AG09309 (cell line): ENCODE measurements around the gene TMBIM1.
A peak's percentile ranks its signal among the peaks of the same experiment; 100 is the strongest.

Source experiments
- DNase-seq: peaks from one replicate; pipeline ENCODE4 v3.0.0-alpha.2; 2010; ENCODE audit warnings: low read depth
- H3K4me3 ChIP-seq: 2 replicates; pipeline ENCODE4 v1.5.1; 2011; ENCODE audit warnings: mild to moderate bottlenecking, low read depth, low read length, moderate library complexity; ENCODE audit not compliant: control insufficient read depth
- TF ChIP-seq, protein P1 (sequence below): IDR thresholded peaks from 2 replicates; pipeline ENCODE4 v1.5.1; 2011; ENCODE audit warnings: mild to moderate bottlenecking, low read depth, low read length, inconsistent platforms; ENCODE audit not compliant: insufficient read depth, control insufficient read depth; ENCODE audit errors: missing control alignments

Gene TMBIM1

DNA sequence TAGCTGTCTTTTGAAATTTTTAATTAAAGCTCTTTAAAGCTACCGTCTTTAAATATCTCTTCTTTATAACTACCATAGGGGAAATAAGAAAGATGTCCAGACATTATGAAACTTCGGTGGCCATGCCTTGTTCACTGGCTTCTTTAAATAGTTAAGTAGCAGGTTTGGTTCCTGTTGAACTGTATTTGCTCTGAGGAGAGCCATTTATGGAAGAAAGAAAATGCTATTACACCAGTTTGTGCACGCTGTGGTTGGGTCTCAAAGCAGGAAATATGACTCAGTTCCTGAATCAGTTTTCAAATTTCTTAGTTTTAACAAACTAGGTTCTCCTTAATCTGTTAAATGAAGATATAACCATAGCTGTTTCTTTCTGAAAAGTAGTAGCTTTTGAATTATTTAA, 63.1 kb downstream of the TMBIM1 start:
- TF ChIP-seq, protein P1, sequence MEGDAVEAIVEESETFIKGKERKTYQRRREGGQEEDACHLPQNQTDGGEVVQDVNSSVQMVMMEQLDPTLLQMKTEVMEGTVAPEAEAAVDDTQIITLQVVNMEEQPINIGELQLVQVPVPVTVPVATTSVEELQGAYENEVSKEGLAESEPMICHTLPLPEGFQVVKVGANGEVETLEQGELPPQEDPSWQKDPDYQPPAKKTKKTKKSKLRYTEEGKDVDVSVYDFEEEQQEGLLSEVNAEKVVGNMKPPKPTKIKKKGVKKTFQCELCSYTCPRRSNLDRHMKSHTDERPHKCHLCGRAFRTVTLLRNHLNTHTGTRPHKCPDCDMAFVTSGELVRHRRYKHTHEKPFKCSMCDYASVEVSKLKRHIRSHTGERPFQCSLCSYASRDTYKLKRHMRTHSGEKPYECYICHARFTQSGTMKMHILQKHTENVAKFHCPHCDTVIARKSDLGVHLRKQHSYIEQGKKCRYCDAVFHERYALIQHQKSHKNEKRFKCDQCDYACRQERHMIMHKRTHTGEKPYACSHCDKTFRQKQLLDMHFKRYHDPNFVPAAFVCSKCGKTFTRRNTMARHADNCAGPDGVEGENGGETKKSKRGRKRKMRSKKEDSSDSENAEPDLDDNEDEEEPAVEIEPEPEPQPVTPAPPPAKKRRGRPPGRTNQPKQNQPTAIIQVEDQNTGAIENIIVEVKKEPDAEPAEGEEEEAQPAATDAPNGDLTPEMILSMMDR = no peak
- DNase-seq = peak; percentile 61
- H3K4me3 ChIP-seq = no peak overlapping the region

- no peak for DNase-seq
- TF ChIP-seq, protein P1 = no peak
- H3K4me3 ChIP-seq = no peak overlapping the region
These were observed 63.8 kb downstream of the TMBIM1 start for GRCh38 chr2:218228366-218229090.

GRCh38 chr2:218226903-218227302, 65.4 kb downstream of the TMBIM1 start:
- H3K4me3 ChIP-seq = no peak overlapping the region
- no peak for DNase-seq
- TF ChIP-seq, protein P1 = no peak
